T47D (cell line): ENCODE measurements around the gene CEP295NL.
"Not testable (repeated sequence)": the region's sequence is repeated elsewhere in the genome, so short reads cannot be mapped to it uniquely, and the experiment has no call there.

Source experiments
- DNase-seq, 2 experiments: peaks; one replicate each; pipeline versions ENCODE4 v3.0.0 to v3.0.0-alpha.2; 2011 to 2012; ENCODE audit warnings: low read depth in 1 of 2, low spot score in 1 of 2
- JUND ChIP-seq: IDR thresholded peaks from 2 replicates; pipeline ENCODE4 v1.6.1; 2012; ENCODE audit warnings: low read depth
- in situ Hi-C: cut with HindIII; loops from 2 replicates; pipeline ENCODE4 v1.10.0; 2016; ENCODE audit warnings: low sequenced_read_pairs, low pct_unique_long_range_greater_than_20kb

Gene CEP295NL

GRCh38 chr17:78885956-78886355 is 17.0 kb downstream of the CEP295NL start:
- in situ Hi-C loops = no loop called here
- no peak for TF ChIP-seq JUND
- no peak for DNase-seq

DNA sequence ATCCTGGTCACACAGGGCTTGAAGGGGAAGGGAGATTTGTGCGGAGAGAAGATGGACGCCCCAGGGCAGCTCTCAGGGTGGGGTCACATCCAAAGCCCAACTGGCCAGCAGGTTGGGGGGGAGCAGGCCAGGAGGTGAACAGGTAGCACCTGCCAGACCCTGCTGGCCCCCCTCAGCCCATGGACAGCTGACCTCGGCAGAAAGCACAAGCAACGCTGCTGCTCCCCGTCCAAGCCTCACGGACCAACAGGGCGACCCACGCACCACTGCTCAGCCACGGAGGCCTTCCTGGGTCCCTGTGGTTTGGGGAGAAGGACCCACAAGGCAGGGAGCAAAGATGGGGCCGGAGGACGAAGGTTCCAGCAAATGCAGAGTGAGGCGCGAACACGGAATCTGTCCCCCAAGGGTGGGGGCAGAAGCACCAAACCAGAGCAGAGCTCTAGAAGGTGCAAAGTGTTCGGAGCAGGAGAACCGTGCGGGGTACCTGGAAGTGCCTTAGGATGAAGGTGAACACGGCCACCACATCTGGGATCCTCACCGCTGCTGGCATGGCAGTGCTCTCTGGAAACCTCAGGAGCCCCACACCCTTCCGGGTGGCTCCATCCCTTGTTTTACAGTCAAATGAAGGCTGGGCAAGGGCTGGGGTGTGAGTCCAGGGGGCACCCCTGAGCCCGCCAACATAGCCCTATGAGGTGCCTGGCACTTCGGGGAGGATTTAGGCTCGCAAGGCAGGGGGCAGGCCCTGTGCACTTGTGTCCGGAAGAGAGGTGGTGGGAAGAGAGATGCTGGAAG is 17.9 kb downstream of the CEP295NL start:
- no peak for DNase-seq
- in situ Hi-C loops = no loop called here

DNA sequence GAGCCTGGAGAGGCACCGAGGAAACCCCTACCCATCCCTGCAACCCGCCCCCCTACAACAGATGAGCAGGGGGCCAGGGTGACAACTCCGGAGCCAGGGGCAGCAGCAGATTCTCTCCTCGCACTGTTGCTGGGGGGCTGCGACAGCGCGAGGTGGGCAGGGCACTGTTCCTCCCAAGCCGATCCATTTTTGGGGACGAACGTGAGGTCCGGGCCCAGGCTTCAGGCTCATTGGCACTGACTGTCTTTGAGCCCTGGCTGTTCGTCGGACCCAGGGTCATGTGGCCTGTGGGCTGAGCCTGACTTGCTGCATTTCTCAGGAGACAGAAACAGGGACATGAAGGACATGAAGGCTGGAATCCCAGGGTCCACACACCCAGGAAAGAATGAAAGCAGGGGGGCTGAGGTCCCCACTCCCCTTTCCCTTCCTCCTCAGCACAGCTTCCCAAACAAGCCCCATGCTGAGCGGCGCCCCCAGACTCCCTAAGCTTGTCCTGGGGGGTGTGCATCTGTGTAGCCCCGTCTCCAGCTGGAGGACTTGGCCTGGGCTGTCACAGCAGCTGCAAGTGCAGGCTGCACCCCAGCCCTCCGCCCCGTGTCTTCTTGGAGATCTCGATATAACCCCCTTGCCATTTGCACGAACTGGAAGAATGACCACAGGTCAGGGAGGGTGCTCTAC is 18.7 kb downstream of the CEP295NL start:
- no peak for DNase-seq
- in situ Hi-C loops = no loop called here

More for the DNA sequence above, 17.9 kb downstream of the CEP295NL start:
- no peak for TF ChIP-seq JUND

GRCh38 chr17:78883533-78884131 is 19.4 kb downstream of the CEP295NL start:
- TF ChIP-seq JUND = no peak
- in situ Hi-C loops = no loop called here
- peak in 1 of 2 experiments; percentile 23 for DNase-seq

More for the DNA sequence above, 18.7 kb downstream of the CEP295NL start:
- no peak for TF ChIP-seq JUND

GRCh38 chr17:78883089-78883532 is 19.9 kb downstream of the CEP295NL start:
- no peak for TF ChIP-seq JUND
- in situ Hi-C loops = no loop called here
- no peak for DNase-seq

GRCh38 chr17:78882540-78883088 is 20.4 kb downstream of the CEP295NL start:
- DNase-seq = no peak

GRCh38 chr17:78879635-78880186 is 23.3 kb downstream of the CEP295NL start:
- no peak for DNase-seq
- in situ Hi-C loops = no loop called here
- no peak for TF ChIP-seq JUND

More at GRCh38 chr17:78882540-78883088, 20.4 kb downstream of the CEP295NL start:
- TF ChIP-seq JUND = no peak
- in situ Hi-C loops = no loop called here

GRCh38 chr17:78878871-78879527 is 24.0 kb downstream of the CEP295NL start:
- in situ Hi-C loops = no loop called here
- no peak for DNase-seq
- no peak for TF ChIP-seq JUND

GRCh38 chr17:78878261-78878660 is 24.7 kb downstream of the CEP295NL start:
- TF ChIP-seq JUND = no peak
- DNase-seq = no peak
- in situ Hi-C loops = no loop called here

- in situ Hi-C loops, DNase-seq: not testable (repeated sequence)
Observed at GRCh38 chr17:78876954-78877517, 26.0 kb downstream of the CEP295NL start.

DNA sequence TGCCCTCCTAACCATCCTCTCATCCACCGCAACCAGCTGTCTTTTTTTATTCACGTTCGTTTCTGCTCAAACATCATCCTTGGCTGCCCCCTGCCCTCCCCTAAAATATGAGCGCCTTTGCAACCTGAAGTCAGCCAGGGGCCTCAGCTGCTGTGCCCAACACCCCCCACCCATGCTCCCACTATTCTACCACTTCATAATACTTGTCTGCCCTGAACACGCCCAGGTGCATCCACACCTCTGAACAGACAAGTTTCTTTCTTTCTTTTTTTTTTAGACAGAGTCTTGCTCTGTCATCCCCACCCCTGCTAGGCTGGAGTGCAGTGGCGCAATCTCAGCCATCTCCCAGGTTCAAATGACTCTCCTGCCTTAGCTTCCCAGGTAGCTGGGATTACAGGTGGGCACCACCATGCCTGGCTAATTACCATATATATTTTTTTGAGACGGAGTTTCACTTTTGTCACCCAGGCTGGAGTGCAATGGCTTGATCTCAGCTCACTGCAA is 26.9 kb downstream of the CEP295NL start:
- TF ChIP-seq JUND = no peak
- DNase-seq = no peak
- in situ Hi-C loops = no loop called here
